T-helper 2 cell treated with Interferon-gamma antibody and Interleukin-4, amounts not matched to agents 5 μg/mL and 100 μg/mL, for 36 hours (primary cell): ENCODE results near the gene NDUFB1.

Source experiments
- DNase-seq: peaks from one replicate; pipeline ENCODE4 v3.0.0; 2021; ENCODE audit warnings: low spot score
- H3K27ac Mint-ChIP-seq: one replicate; pipeline ENCODE4 v1.8.0; 2021; ENCODE audit warnings: mild to moderate bottlenecking, mixed read lengths
- H3K27me3 Mint-ChIP-seq: one replicate; pipeline ENCODE4 v1.8.0; 2021; ENCODE audit warnings: low read depth, mixed read lengths
- H3K36me3 Mint-ChIP-seq: one replicate; pipeline ENCODE4 v1.8.0; 2021; ENCODE audit warnings: low read depth, mixed read lengths
- H3K4me1 Mint-ChIP-seq: one replicate; pipeline ENCODE4 v1.8.0; 2021; ENCODE audit warnings: low read depth, mixed read lengths
- H3K4me3 Mint-ChIP-seq: one replicate; pipeline ENCODE4 v1.8.0; 2022; ENCODE audit warnings: mild to moderate bottlenecking, moderate library complexity, mixed read lengths
- H3K9me3 Mint-ChIP-seq: one replicate; pipeline ENCODE4 v1.8.0; 2021; ENCODE audit warnings: mixed read lengths

The NDUFB1 gene

GRCh38 chr14:92121670-92122350 is at the start of gene NDUFB1, which contains the start of gene CPSF2:
Gene NDUFB1 (minus strand): TSS chr14:92121706. CDS start chr14:92117637, 4,069 bp downstream.
Gene CPSF2 (plus strand): TSS chr14:92121969. CDS start chr14:92130985, 9,016 bp downstream.
- H3K36me3 Mint-ChIP-seq, result peaks cover 22% of the 10 kb centered on the region
- H3K4me3 Mint-ChIP-seq, result peak within 1 kb of the TSS; percentile 90
- peaks cover 31% of the 10 kb centered on the region for H3K4me1 Mint-ChIP-seq
- DNase-seq, result peak; percentile 80
- peak within 1 kb of the TSS; percentile 97 for H3K27ac Mint-ChIP-seq
- H3K27me3 Mint-ChIP-seq, result no peaks in the 10 kb centered on the region
- no peaks in the 10 kb centered on the region for H3K9me3 Mint-ChIP-seq

GRCh38 chr14:92164958-92165357 is 43.5 kb upstream of the NDUFB1 start:
- H3K36me3 Mint-ChIP-seq, result peaks cover 56% of the 10 kb centered on the region
- no peak overlapping the region for H3K27ac Mint-ChIP-seq
- no peak for DNase-seq
- peaks cover 13% of the 10 kb centered on the region for H3K9me3 Mint-ChIP-seq
- no peak overlapping the region for H3K4me3 Mint-ChIP-seq
- H3K4me1 Mint-ChIP-seq, result no peaks in the 10 kb centered on the region
- no peaks in the 10 kb centered on the region for H3K27me3 Mint-ChIP-seq

GRCh38 chr14:92161521-92161920 is 40.0 kb upstream of the NDUFB1 start:
- no peak overlapping the region for H3K4me3 Mint-ChIP-seq

GRCh38 chr14:92160619-92161018 is 39.1 kb upstream of the NDUFB1 start:
- no peak overlapping the region for H3K27ac Mint-ChIP-seq
- H3K27me3 Mint-ChIP-seq, result no peaks in the 10 kb centered on the region
- peaks cover 4% of the 10 kb centered on the region for H3K4me1 Mint-ChIP-seq
- DNase-seq, result no peak
- peaks cover 13% of the 10 kb centered on the region for H3K9me3 Mint-ChIP-seq
- H3K36me3 Mint-ChIP-seq, result peaks cover 67% of the 10 kb centered on the region
- H3K4me3 Mint-ChIP-seq, result no peak overlapping the region

More at GRCh38 chr14:92161521-92161920, 40.0 kb upstream of the NDUFB1 start:
- no peak for DNase-seq
- peaks cover 4% of the 10 kb centered on the region for H3K4me1 Mint-ChIP-seq
- H3K27me3 Mint-ChIP-seq, result no peaks in the 10 kb centered on the region
- no peak overlapping the region for H3K27ac Mint-ChIP-seq
- H3K36me3 Mint-ChIP-seq, result peaks cover 64% of the 10 kb centered on the region
- peaks cover 13% of the 10 kb centered on the region for H3K9me3 Mint-ChIP-seq

GRCh38 chr14:92154283-92154942 is 32.9 kb upstream of the NDUFB1 start:
- H3K27ac Mint-ChIP-seq, result no peak overlapping the region
- H3K36me3 Mint-ChIP-seq, result peaks cover 42% of the 10 kb centered on the region
- H3K9me3 Mint-ChIP-seq, result no peaks in the 10 kb centered on the region
- H3K27me3 Mint-ChIP-seq, result no peaks in the 10 kb centered on the region
- H3K4me1 Mint-ChIP-seq, result peaks cover 4% of the 10 kb centered on the region
- no peak overlapping the region for H3K4me3 Mint-ChIP-seq
- DNase-seq, result no peak

GRCh38 chr14:92153581-92153980 is 32.1 kb upstream of the NDUFB1 start:
- no peaks in the 10 kb centered on the region for H3K27me3 Mint-ChIP-seq
- DNase-seq, result no peak
- H3K27ac Mint-ChIP-seq, result no peak overlapping the region
- no peak overlapping the region for H3K4me3 Mint-ChIP-seq
- H3K4me1 Mint-ChIP-seq, result peaks cover 4% of the 10 kb centered on the region
- no peaks in the 10 kb centered on the region for H3K9me3 Mint-ChIP-seq
- H3K36me3 Mint-ChIP-seq, result peaks cover 44% of the 10 kb centered on the region

GRCh38 chr14:92144708-92145107 is 23.2 kb upstream of the NDUFB1 start:
- Mint-ChIP-seq H3K27ac (no peak overlapping the region), H3K27me3 (no peaks in the 10 kb centered on the region), H3K4me1 (peaks cover 3% of the 10 kb centered on the region), H3K4me3 (no peak overlapping the region), H3K9me3 (no peaks in the 10 kb centered on the region), H3K36me3 (peaks cover 56% of the 10 kb centered on the region)
- DNase-seq, result no peak

GRCh38 chr14:92143962-92144361 is 22.5 kb upstream of the NDUFB1 start:
- Mint-ChIP-seq H3K4me1 (peaks cover 3% of the 10 kb centered on the region), H3K27me3 (no peaks in the 10 kb centered on the region), H3K27ac (no peak overlapping the region), H3K4me3 (no peak overlapping the region), H3K9me3 (no peaks in the 10 kb centered on the region), H3K36me3 (peaks cover 53% of the 10 kb centered on the region)
- no peak for DNase-seq

- Mint-ChIP-seq H3K4me3 (no peak overlapping the region), H3K9me3 (no peaks in the 10 kb centered on the region), H3K27ac (no peak overlapping the region), H3K36me3 (peaks cover 55% of the 10 kb centered on the region), H3K27me3 (no peaks in the 10 kb centered on the region), H3K4me1 (peaks cover 3% of the 10 kb centered on the region)
- DNase-seq, result no peak
These were observed 21.8 kb upstream of the NDUFB1 start for GRCh38 chr14:92143309-92143708.

GRCh38 chr14:92135269-92135668 is 13.8 kb upstream of the NDUFB1 start:
- Mint-ChIP-seq H3K27me3 (no peaks in the 10 kb centered on the region), H3K27ac (no peak overlapping the region), H3K36me3 (peaks cover 47% of the 10 kb centered on the region), H3K9me3 (no peaks in the 10 kb centered on the region), H3K4me3 (no peak overlapping the region), H3K4me1 (no peaks in the 10 kb centered on the region)
- no peak for DNase-seq

- Mint-ChIP-seq H3K27me3 (no peaks in the 10 kb centered on the region), H3K9me3 (no peaks in the 10 kb centered on the region), H3K27ac (no peak overlapping the region), H3K4me3 (no peak overlapping the region), H3K36me3 (peaks cover 51% of the 10 kb centered on the region), H3K4me1 (peaks cover 6% of the 10 kb centered on the region)
- DNase-seq, result no peak
These were observed 12.9 kb upstream of the NDUFB1 start for GRCh38 chr14:92134456-92134855.

- H3K9me3 Mint-ChIP-seq, result no peaks in the 10 kb centered on the region
- H3K4me1 Mint-ChIP-seq, result peaks cover 38% of the 10 kb centered on the region
- no peaks in the 10 kb centered on the region for H3K27me3 Mint-ChIP-seq
These were observed 1.3 kb upstream of the NDUFB1 start for GRCh38 chr14:92122761-92123160.

GRCh38 chr14:92122351-92122677 is 808 bp upstream of the NDUFB1 start:
- H3K36me3 Mint-ChIP-seq, result peaks cover 25% of the 10 kb centered on the region
- H3K27ac Mint-ChIP-seq, result peak overlapping the region; percentile 97
- DNase-seq, result no peak
- H3K4me1 Mint-ChIP-seq, result peaks cover 35% of the 10 kb centered on the region
- peak overlapping the region; percentile 90 for H3K4me3 Mint-ChIP-seq
- no peaks in the 10 kb centered on the region for H3K9me3 Mint-ChIP-seq
- H3K27me3 Mint-ChIP-seq, result no peaks in the 10 kb centered on the region

More at GRCh38 chr14:92122761-92123160, 1.3 kb upstream of the NDUFB1 start:
- H3K4me3 Mint-ChIP-seq, result peak overlapping the region; percentile 90
- no peak for DNase-seq
- peaks cover 29% of the 10 kb centered on the region for H3K36me3 Mint-ChIP-seq
- peak overlapping the region; percentile 97 for H3K27ac Mint-ChIP-seq

GRCh38 chr14:92121207-92121669 is 268 bp downstream of the NDUFB1 start:
- Mint-ChIP-seq H3K4me1 (peaks cover 32% of the 10 kb centered on the region), H3K36me3 (peaks cover 25% of the 10 kb centered on the region), H3K4me3 (peak overlapping the region; percentile 90), H3K27ac (peak overlapping the region; percentile 97), H3K9me3 (no peaks in the 10 kb centered on the region), H3K27me3 (no peaks in the 10 kb centered on the region)
- DNase-seq, result no peak
